GM18867 (cell line): ENCODE results near the gene C11orf54.

Experiments
- ATAC-seq: cut with Tn5 transposase; IDR thresholded peaks from one replicate; pipeline ENCODE4 v1.9.1; 2021; ENCODE audit warnings: mild to moderate bottlenecking, moderate library complexity; ENCODE audit not compliant: unreplicated experiment

Gene C11orf54

DNA sequence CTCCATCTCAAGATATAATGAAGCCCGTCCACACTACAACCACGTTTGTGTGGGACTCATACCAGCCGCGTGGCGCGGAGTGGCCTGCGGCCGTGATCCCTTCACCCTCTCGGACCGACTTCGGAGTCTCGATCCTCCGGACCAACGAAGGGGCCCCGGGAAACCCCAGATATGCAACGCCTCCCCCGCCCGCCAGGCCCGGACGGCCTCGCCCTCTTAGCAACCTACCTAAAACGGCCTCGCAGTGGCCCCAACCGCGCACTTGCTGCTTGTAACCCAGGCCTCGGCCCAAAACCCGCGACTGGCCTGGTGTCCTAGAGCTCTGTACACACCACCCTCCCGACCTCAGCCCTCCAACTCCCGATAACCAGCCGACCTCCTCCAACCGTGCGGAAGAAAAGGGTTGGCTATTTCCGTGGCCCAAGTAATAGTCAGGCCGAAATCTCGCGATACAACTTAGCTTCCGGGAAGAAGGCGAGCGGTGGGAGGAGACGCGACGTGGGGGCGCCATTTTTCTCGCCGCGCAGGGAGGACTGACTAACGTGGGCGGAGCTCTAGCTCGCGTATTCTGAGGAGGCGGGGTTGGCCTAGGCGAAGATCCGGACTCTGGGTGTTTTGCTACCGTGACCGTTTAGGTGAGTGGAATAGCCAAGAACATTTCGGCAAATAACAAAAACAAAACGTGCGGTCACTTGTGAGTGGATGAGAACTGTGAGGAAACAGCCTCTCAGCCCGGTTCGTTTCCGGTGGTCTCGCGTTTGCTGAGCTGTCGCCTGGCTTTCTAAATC, at the start of gene C11orf54, which contains the start of gene TAF1D:
Gene C11orf54 (plus strand): TSS at position 579 of the 788 bp plus-strand sequence. CDS start 5,722 bp downstream, outside the sequence.
Gene TAF1D (minus strand): TSS at position 402 of the 788 bp plus-strand sequence. CDS start 2,191 bp downstream, outside the sequence.
- peak; percentile 87 for ATAC-seq

DNA sequence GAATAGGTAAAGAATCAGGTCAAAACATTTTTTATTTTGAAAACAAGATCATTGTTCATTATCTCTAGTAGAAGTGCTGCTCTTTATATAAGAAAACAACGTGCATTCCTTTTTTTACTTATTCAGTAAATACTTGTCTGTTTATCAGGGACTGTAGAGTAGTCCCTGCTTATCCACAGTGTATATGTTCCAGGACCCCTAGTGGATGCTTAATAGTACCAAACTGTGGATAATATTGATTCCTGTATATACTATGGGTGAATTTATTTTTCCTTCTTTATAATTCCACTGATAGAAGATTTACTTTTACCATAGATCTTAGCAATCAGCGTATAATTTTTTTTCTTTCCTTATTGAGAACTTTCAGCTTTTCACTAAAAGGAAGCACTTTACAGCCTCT, 47.4 kb upstream of the C11orf54 start:
- ATAC-seq, result no peak

DNA sequence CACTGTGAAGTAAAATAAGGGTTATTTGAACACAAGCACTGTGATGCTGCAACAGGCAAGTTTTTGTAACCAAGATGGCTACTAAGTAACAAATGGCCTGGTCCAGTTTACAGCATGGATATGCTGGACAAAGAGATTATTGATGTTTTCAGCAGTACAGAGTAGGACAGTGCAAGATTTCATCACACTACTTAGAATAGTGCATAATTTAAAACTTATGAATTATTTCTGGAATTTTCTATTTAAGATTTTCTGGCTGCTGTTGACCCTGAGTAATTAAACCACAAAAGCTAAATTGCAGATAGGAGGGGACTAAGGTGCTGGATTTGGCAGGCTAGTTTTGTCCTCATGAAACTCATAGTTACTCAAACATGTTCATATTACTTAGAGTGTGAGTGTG, 46.9 kb upstream of the C11orf54 start:
- ATAC-seq, result no peak

DNA sequence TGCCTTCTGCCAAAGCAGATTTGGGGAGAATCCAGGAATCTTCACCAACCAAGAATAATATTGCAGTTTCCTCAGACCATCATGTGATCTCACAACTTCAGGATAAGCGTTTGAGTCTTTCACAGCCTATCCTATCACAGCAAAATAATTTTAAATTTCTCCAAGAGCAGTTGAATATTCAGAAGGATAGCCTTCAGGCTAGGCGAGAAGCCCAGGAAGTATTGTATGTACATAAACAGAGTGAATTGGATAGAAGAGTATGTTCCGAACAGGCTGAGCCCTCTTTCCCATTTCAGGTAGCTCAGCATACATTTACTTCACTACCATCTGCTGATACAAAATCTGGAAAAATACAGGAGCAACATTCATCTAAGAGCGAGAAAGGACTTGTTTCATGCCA, 43.9 kb upstream of the C11orf54 start:
- ATAC-seq, result no peak

DNA sequence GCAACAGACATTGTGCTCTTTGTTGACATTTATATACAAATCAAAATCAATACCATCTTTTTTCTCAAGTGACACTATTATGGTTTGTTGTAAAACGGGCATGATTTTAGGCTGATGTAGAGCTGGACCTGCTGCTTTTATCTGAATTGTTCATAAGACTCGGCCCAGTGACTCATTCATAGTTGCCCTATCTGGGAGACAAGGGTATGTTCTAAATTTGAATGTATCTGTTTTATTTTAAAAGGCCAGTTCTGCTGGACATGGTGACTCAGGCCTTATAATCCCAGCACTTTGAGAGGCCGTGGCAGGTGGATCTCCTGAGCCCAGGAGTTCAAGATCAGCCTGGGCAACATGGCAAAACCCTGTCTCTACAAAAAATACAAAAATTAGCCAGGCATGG, 40.6 kb upstream of the C11orf54 start:
- no peak for ATAC-seq

DNA sequence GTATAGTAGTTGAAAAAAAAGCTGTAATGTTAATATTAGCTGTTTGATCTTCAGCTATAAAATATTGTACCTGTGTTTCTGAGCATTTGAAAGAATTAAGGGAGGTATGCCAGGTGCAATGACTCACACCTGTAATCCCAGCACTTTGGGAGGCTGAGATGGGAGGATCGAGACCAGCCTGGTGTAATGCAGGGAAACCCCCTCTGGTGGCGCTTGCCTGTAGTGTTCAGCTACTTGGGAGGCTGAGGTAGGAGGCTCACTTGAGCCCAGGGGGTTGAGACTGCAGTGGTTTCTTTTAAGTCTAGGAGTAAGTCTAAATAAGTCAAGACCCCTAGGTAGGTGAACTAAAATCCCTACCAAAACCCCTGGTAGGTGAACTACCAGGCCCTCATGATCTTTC, 37.2 kb upstream of the C11orf54 start:
- ATAC-seq, result no peak

DNA sequence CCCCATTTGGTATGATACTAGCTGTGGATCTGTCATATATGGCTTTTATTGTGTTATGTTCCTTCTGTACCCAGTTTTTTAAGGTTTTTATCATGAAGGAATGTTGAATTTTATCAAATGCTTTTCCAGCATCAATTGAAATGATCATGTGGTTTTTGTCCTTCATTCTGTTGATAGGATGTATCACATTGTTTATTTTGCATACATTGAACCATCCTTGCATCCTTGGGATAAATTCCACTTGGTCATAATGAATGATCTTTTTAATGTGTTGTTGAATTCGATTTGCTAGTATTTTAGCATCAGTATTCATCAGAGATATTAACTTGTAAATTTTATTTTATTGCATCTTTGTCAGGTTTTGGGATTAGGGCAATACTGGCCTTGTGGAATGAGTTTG, 31.2 kb upstream of the C11orf54 start:
- no peak for ATAC-seq

DNA sequence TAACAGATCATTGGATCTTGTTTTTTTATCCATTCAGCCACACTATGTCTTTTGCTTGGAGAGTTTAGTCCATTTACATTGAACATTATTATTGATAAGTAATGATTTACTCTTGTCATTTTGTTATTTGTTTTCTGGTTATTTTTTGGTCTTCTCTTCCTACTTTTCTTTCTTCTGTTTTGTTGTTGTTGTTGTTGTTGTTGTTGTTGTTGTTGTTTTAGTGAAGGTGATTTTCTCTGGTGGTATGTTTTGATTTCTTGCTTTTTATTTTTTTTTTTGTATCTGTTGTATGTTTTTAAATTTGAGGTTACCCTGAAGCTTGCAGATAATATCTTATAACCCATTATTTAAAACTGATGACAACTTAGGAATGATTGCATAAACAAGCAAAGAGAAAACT, 28.8 kb upstream of the C11orf54 start:
- ATAC-seq, result no peak

DNA sequence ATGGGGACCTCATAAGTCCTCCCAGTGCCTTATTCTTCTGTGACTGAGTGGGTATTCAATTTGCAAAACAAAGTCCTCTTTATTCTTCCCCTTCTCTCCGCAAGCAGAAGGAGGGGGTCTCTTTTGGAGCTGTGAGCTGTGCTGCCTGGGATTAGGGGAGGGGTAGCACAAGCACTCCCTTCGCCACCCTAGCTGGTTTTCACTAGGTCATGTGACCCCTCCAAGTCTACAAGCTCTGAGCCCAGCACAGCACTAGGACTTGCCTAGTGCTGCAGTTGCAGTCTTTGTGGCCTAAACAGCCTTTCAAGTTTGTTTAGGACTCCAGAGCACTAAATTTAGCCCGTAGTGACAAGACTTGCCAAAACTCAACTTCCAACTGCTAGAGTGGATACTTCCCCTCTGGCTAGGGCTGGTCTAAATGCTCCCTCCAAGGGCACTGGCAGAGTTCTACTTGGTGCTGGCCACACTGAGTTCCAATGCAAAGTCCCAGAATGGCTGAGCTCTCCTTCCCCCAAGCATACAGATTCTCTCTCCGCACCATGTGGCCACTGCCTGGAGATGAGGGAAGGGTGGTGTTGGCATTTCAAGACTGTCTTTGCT, 25.6 kb upstream of the C11orf54 start:
- ATAC-seq, result no peak

DNA sequence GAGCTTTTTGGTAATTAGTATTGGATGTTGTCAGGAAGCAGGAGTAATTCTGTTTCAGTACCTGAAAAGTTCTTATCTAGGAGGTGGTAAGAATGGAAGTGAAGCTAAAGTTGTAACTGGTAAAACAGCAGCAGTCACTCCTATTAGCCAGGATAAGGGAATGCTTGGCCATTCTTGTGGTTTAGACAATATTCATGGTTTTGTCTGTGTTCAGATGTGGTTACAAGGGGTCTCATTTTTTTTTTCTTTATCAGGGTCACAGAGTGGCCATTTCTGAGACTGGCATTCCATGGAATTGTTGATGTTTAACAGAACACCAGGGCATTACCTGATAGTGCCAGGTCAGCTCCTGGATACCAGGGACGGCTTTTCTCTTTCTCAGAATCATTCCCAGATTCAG, 24.0 kb upstream of the C11orf54 start:
- ATAC-seq, result no peak

DNA sequence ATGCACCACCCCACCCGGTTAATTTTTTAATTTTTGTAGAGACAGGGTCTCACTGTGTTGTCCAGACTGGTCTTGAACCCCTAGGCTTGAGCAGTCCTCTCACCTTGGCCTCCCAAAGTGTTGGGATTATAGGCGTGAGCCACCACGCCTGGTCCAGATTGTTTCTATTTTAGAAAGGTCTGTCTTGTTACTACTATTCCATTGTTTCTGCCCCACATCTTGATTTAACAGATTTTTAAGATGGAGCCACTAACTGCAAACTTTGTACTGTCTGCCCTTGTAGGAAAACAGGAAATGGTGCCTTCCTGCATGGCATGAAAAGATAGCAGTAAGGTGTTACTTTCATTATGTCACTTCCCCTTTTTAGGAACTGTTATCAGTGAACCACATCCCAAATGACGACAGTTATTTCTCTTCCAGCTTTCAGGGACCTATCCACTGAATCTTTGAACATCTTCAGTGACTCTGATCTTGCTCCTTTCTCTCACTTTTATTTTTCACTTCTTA, 23.4 kb upstream of the C11orf54 start:
- ATAC-seq, result peak; percentile 91

DNA sequence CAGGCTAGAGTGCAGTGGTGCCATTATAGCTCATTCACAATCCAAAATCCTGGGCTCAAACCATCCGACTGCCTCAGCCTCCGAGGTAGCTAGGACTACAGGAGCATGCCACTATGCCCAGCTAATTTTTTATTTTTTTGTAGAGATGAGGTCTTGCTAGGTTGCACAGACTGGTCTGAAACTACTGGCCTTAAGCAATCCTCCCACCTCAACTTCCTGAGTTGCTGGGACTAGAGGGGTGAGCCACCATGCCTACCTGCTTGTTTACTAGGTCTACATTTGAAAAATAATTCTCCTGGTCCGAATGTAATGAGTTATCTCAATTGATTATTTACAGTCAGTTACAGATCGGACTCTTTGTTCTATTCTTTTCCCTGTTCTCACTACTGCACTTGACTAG, 22.2 kb upstream of the C11orf54 start:
- no peak for ATAC-seq

DNA sequence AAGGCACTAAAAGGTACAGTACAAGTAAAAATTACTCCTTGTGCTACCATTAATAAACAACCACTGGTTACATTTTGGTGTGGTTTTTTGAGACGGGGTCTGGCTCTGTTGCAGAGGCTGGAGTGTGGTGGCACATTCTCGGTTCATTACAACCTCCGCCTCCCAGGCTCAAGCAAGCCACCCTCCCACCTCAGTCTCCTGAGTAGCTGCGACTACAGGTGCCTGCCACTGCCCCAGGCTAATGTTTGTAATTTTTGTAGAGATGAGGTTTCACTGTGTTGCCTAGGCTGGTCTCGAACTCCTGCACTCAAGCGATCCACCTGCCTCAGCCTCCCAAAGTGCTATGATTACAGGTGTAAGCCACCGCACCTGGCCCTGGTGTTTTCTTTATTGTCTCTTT, 20.9 kb upstream of the C11orf54 start:
- ATAC-seq, result no peak

DNA sequence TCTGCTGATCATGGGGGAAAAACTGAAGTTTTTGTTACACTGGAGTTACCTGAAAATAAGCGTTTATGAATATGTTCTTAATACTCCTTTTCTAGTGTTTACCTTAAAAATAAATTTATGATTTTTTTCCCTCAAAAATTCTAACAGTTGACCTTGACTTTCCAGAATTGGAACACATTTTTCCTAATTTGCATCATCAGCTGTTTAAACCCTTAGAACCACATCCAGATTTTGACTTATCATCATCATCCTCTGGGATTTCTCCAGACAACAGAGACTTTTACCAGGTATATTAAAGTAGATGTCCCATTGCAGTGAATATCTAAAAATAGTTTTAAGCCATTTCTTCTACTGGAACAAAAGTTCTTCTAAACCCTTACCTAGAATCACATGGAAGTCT, 17.4 kb upstream of the C11orf54 start:
- no peak for ATAC-seq

DNA sequence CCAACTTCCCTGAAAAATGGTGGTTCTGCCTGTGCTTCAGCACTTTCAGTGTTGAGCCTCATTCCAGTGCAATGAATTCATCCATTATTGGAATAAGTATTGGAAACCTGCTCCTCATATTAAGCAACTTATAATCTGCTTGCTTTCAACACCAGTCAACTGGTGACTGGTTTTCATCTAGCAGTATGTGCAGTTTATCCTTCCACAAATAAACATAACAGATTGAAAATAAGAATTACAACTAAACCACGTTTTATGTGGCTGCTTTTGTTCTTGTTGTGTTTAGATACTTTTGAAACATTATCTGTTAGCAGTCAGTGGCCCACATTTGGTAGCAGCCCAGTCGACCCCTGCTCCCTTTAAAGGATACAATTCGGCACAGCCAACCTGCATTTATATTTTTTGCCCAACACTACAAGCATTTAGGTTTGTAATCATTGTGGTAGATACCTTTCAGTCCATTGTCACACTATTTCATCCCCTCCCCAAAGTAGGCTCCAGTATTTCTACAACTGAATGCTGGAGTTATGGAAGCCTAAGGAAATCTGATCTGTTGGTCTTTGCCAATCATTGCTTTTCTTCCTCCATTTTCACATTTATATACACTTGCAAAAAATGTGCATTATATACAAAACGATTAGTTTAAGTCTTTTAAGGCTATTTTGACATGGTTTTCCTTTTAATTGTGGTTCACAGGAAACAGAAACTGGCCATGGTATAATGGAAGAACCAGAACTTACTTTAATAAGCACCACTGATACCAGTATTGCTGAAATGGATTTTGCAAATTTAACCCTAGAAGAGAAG, 13.3 kb upstream of the C11orf54 start:
- ATAC-seq, result no peak

DNA sequence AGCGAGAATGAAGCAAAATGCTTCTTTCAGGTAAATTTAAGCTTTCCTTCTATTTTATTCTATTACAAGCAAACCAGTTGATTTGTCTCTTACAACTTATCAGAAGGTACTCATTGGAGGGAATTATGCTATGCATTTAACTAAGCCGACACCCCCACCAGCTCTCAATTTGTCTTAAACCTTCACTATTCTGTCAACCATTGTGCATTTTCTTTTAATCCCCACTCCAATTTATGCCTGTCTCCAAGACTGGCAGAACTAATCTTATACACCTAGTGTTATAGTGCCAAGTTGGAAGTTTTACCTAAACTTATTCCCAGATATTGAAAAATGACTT, 12.7 kb upstream of the C11orf54 start:
- ATAC-seq, result no peak

DNA sequence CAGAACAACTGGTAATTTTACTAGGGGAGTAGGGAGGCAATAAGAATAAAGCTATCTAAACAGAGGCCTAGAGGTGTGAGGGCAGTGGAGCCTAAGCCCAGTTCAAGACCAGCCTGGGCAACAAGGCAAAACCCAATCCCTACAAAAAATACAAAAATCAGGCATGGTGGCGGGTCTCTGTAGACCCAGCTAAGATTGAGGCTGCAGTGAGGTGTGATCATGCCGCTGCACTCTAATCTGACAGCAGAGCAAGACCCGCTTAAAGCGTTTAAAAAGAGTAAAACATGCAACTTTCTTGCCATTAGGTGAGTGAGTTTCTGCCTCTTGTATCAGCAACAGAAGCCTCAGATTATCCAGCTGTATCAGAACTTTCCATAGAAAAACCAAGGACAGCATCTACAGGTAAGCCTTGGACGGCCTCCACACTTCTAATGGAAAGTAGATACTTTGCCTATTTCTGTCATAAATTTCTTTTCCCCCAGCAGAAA, 12.3 kb upstream of the C11orf54 start:
- ATAC-seq, result no peak

DNA sequence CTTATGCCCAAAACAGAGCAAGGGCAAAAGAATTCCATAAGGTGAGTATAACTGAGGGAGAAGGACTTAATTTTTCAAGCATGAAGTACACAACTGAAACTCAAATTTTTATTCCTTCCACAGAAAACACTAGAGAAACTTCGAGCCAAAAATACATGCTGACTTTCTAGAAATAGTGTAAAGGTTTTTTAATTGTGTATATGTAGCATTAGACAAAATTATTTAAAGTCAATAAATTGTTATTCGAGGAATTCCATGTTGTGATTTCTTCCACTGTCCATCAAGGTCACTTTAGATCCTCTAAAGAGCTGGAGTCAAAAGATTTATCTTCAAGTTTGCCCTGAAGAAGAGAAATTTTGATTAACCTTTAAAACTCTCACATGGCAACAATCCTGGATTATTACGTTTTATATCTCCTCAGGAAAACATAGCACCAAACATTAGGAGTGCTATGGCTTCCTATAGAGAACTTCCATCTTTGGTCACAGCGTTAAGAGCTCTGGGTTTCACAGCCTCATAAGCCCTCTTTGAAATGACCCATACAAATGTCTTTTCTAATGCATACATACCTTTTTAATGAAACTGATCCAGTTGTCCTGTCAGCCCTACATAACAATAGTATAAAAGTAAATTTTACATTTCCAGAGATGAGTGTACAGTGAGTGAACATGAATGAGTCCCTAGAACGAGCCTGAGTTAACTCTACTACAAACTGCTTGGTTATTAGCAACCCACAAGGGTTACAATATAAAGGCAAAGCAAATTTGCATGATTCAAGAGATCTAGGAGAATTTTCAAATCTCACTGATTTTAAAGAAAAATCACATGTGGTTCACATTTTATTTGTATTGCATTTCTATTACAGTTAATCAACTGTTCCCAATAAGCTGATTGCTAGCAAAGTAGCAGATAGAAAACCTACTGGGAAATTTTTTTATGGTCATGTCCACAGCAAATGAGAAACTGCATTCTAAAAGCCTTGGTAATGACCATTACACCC, 11.1 kb upstream of the C11orf54 start:
- ATAC-seq, result no peak

DNA sequence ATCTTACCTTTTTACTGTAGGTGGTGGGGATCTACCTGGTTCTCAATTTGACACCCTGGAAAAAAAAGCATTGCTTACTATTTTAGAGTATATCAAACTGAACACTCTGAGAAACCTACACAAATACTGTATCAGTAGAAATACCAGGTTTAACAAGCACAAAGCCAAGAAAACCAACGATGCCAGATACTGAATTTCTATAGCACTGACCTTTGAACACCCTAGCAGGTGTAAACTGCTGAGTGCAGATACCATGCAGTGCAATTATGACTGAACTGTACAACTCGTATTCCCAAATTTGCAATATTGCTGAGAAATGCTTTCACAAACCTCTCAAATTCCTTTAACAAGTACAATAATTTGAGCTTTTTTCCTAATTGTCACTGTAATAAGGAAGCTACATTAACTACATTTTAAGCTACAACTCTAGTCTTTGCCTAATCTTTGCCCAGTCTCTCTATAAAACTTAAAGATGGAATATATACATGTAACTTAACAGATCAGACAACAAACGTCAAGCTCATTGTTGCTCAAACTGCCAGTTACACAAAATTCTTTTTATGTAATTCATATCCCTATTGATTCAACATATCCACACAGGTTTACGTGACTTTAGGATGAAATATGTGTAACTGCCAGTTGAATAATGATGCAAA, 9.1 kb upstream of the C11orf54 start:
- no peak for ATAC-seq

DNA sequence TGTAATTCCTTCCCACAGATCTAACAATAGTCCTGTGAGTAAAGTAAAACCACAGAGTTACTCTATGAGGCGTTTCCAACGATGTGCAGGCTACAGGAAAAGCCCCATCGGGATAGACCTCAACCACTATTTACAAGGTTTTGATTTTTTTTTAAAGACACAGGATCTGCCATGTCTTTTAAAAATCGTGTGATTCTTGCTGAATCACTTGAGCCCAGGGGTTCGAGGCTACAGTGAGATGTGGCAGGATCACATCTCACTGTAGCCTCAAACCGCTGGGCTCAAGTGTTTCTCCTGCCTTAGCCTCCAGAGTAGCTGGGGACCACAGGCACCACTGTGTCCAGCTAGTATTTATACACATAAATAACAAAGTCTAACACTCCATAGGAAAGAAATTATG, 8.0 kb upstream of the C11orf54 start:
- ATAC-seq, result no peak
